K562 (cell line): ENCODE measurements around the gene FAM78A. TPM values are rescaled to one million over a fixed set of nuclear protein-coding genes. Genes with fewer than 3 reads are reported as not detected.

Source experiments
- ESRRA ChIP-seq: fragments of 450-650 bp; IDR thresholded peaks from 2 replicates; pipeline ENCODE4 v1.6.1; 2014; ENCODE audit warnings: low read depth, mild to moderate bottlenecking, moderate library complexity, borderline replicate concordance
- KHSRP ChIP-seq: fragments of 450-650 bp; IDR thresholded peaks from 2 replicates; pipeline ENCODE4 v1.6.1; 2017
- L3MBTL2 ChIP-seq: fragments of 450-650 bp; IDR thresholded peaks from 2 replicates; pipeline ENCODE4 v1.6.1; 2016; ENCODE audit warnings: mild to moderate bottlenecking, moderate library complexity
- MEF2A ChIP-seq: IDR thresholded peaks from 2 replicates; pipeline ENCODE4 v1.6.1; 2011; ENCODE audit warnings: low read depth, mild to moderate bottlenecking, low read length, moderate library complexity; ENCODE audit not compliant: control insufficient read depth
- RNF219 ChIP-seq: fragments of 250-450 bp; sonication (Bioruptor Pico); IDR thresholded peaks from 2 replicates; pipeline ENCODE4 v1.5.0; 2022; ENCODE audit warnings: mild to moderate bottlenecking
- TAL1 ChIP-seq: fragments of 450-650 bp; IDR thresholded peaks from 2 replicates; pipeline ENCODE4 v1.6.1; 2016; ENCODE audit warnings: mild to moderate bottlenecking
- polyA plus RNA-seq, 8 experiments: library from polyadenylated mRNA; depleted of rRNA in 4 of 8; stranded (reverse) in 5 of 8; unstranded in 3 of 8; fragments of >200 nt; fragmentation: Nextera tagmentation in 2 of 8; fragmentation: Illumina TruSeq in 1 of 8; extraction: Ambion mirVana in 2 of 8; extraction: Trizol in 1 of 8; gene quantifications; 2 replicates each; pipeline versions ENCODE4 v1.2.1 to v1.2.3, GENCODE V29; 2011 to 2014; ENCODE audit warnings: inconsistent platforms in 1 of 8, missing spikeins in 1 of 8
- total RNA-seq, 7 experiments: library from RNA; depleted of rRNA in 6 of 7; stranded (reverse); fragments of >200 nt in 6 of 7; fragmentation: Illumina TruSeq in 2 of 7; extraction: Trizol in 2 of 7; gene quantifications; 2 replicates each; pipeline versions ENCODE4 v1.2.1 to v1.2.3, GENCODE V29; 2011 to 2021; ENCODE audit warnings: low replicate concordance in 1 of 7
- TF ChIP-seq, protein P1 (sequence below): fragments of 450-650 bp; IDR thresholded peaks from 2 replicates; pipeline ENCODE4 v1.6.1; 2016; ENCODE audit warnings: mild to moderate bottlenecking, moderate library complexity

The FAM78A gene
- total and polyA plus RNA-seq, 9 of the 15 experiments (the other 6 are each of a cell fraction or from before 2014, with no cell fraction given): 0.56 to 103 (median 55.2) TPM

GRCh38 chr9:131297903-131298302 lies 21.6 kb upstream of the FAM78A start (continued):
- TF ChIP-seq, protein P1, sequence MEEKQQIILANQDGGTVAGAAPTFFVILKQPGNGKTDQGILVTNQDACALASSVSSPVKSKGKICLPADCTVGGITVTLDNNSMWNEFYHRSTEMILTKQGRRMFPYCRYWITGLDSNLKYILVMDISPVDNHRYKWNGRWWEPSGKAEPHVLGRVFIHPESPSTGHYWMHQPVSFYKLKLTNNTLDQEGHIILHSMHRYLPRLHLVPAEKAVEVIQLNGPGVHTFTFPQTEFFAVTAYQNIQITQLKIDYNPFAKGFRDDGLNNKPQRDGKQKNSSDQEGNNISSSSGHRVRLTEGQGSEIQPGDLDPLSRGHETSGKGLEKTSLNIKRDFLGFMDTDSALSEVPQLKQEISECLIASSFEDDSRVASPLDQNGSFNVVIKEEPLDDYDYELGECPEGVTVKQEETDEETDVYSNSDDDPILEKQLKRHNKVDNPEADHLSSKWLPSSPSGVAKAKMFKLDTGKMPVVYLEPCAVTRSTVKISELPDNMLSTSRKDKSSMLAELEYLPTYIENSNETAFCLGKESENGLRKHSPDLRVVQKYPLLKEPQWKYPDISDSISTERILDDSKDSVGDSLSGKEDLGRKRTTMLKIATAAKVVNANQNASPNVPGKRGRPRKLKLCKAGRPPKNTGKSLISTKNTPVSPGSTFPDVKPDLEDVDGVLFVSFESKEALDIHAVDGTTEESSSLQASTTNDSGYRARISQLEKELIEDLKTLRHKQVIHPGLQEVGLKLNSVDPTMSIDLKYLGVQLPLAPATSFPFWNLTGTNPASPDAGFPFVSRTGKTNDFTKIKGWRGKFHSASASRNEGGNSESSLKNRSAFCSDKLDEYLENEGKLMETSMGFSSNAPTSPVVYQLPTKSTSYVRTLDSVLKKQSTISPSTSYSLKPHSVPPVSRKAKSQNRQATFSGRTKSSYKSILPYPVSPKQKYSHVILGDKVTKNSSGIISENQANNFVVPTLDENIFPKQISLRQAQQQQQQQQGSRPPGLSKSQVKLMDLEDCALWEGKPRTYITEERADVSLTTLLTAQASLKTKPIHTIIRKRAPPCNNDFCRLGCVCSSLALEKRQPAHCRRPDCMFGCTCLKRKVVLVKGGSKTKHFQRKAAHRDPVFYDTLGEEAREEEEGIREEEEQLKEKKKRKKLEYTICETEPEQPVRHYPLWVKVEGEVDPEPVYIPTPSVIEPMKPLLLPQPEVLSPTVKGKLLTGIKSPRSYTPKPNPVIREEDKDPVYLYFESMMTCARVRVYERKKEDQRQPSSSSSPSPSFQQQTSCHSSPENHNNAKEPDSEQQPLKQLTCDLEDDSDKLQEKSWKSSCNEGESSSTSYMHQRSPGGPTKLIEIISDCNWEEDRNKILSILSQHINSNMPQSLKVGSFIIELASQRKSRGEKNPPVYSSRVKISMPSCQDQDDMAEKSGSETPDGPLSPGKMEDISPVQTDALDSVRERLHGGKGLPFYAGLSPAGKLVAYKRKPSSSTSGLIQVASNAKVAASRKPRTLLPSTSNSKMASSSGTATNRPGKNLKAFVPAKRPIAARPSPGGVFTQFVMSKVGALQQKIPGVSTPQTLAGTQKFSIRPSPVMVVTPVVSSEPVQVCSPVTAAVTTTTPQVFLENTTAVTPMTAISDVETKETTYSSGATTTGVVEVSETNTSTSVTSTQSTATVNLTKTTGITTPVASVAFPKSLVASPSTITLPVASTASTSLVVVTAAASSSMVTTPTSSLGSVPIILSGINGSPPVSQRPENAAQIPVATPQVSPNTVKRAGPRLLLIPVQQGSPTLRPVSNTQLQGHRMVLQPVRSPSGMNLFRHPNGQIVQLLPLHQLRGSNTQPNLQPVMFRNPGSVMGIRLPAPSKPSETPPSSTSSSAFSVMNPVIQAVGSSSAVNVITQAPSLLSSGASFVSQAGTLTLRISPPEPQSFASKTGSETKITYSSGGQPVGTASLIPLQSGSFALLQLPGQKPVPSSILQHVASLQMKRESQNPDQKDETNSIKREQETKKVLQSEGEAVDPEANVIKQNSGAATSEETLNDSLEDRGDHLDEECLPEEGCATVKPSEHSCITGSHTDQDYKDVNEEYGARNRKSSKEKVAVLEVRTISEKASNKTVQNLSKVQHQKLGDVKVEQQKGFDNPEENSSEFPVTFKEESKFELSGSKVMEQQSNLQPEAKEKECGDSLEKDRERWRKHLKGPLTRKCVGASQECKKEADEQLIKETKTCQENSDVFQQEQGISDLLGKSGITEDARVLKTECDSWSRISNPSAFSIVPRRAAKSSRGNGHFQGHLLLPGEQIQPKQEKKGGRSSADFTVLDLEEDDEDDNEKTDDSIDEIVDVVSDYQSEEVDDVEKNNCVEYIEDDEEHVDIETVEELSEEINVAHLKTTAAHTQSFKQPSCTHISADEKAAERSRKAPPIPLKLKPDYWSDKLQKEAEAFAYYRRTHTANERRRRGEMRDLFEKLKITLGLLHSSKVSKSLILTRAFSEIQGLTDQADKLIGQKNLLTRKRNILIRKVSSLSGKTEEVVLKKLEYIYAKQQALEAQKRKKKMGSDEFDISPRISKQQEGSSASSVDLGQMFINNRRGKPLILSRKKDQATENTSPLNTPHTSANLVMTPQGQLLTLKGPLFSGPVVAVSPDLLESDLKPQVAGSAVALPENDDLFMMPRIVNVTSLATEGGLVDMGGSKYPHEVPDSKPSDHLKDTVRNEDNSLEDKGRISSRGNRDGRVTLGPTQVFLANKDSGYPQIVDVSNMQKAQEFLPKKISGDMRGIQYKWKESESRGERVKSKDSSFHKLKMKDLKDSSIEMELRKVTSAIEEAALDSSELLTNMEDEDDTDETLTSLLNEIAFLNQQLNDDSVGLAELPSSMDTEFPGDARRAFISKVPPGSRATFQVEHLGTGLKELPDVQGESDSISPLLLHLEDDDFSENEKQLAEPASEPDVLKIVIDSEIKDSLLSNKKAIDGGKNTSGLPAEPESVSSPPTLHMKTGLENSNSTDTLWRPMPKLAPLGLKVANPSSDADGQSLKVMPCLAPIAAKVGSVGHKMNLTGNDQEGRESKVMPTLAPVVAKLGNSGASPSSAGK: peak; percentile 52
- TF ChIP-seq TAL1 (peak; percentile 62; the same call in 1 of the 2 replicates), ESRRA (0 out of 2 replicates have a peak, but pooled peaks have one; percentile 58), RNF219 (CRISPR knock-in tag) (no peak), MEF2A (peak; percentile 79; the same call in 1 of the 2 replicates), KHSRP (no peak), L3MBTL2 (peak; percentile 73)
